ENCODE measurements around the gene SCO2.

The SCO2 gene

DNA sequence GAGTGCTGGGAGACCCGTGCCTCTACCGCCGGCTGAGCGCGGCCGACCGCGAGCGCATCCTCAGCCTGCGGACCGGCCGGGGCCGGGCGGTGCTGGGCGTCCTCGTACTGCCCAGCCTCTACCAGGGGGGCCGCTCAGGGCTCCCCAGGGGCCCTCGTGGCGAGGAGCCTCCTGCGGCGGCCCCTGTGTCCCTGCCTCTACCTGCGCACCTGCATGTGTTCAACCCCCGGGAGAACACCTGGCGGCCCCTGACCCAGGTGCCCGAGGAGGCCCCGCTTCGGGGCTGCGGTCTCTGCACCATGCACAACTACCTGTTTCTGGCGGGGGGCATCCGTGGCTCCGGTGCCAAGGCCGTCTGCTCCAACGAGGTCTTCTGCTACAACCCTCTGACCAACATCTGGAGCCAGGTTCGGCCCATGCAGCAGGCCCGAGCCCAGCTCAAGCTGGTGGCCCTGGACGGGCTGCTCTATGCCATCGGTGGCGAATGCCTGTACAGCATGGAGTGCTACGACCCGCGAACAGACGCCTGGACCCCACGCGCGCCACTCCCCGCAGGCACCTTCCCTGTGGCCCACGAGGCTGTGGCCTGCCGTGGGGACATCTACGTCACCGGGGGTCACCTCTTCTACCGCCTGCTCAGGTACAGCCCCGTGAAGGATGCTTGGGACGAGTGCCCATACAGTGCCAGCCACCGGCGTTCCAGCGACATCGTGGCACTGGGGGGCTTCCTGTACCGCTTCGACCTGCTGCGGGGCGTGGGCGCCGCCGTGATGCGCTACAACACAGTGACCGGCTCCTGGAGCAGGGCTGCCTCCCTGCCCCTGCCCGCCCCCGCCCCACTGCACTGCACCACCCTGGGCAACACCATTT lies 23.8 kb upstream of the SCO2 start:
- TF ChIP-seq TEAD4 (IDR thresholded peaks at IDR 0.05) (no peak), NFIC (IDR thresholded peaks at IDR 0.05) (no peak), TAF1 (IDR thresholded peaks at IDR 0.05; ENCODE audit: low read depth) (no peak), FOXM1 (IDR thresholded peaks at IDR 0.05; ENCODE audit: borderline replicate concordance, low read depth) (no peak), EP300 (IDR thresholded peaks at IDR 0.05; ENCODE audit: borderline replicate concordance) (no peak), ZBTB7A (IDR thresholded peaks at IDR 0.05; ENCODE audit: low read depth) (no peak), RAD21 (IDR thresholded peaks at IDR 0.05; ENCODE audit: low read depth) (no peak), CEBPB (IDR thresholded peaks at IDR 0.05) (no peak), CREB1 (IDR thresholded peaks at IDR 0.05; ENCODE audit: low read depth) (no peak), EGR1 (IDR thresholded peaks at IDR 0.05) (no peak), TCF12 (IDR thresholded peaks at IDR 0.05; ENCODE audit: low read depth) (no peak), YY1 (IDR thresholded peaks at IDR 0.05; ENCODE audit: low read depth) (no peak)
- TF ChIP-seq, protein P1, sequence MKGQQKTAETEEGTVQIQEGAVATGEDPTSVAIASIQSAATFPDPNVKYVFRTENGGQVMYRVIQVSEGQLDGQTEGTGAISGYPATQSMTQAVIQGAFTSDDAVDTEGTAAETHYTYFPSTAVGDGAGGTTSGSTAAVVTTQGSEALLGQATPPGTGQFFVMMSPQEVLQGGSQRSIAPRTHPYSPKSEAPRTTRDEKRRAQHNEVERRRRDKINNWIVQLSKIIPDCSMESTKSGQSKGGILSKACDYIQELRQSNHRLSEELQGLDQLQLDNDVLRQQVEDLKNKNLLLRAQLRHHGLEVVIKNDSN (IDR thresholded peaks at IDR 0.05): no peak
- TF ChIP-seq, protein P2, sequence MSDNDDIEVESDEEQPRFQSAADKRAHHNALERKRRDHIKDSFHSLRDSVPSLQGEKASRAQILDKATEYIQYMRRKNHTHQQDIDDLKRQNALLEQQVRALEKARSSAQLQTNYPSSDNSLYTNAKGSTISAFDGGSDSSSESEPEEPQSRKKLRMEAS (IDR thresholded peaks at IDR 0.05): no peak
- TF ChIP-seq, protein P3, sequence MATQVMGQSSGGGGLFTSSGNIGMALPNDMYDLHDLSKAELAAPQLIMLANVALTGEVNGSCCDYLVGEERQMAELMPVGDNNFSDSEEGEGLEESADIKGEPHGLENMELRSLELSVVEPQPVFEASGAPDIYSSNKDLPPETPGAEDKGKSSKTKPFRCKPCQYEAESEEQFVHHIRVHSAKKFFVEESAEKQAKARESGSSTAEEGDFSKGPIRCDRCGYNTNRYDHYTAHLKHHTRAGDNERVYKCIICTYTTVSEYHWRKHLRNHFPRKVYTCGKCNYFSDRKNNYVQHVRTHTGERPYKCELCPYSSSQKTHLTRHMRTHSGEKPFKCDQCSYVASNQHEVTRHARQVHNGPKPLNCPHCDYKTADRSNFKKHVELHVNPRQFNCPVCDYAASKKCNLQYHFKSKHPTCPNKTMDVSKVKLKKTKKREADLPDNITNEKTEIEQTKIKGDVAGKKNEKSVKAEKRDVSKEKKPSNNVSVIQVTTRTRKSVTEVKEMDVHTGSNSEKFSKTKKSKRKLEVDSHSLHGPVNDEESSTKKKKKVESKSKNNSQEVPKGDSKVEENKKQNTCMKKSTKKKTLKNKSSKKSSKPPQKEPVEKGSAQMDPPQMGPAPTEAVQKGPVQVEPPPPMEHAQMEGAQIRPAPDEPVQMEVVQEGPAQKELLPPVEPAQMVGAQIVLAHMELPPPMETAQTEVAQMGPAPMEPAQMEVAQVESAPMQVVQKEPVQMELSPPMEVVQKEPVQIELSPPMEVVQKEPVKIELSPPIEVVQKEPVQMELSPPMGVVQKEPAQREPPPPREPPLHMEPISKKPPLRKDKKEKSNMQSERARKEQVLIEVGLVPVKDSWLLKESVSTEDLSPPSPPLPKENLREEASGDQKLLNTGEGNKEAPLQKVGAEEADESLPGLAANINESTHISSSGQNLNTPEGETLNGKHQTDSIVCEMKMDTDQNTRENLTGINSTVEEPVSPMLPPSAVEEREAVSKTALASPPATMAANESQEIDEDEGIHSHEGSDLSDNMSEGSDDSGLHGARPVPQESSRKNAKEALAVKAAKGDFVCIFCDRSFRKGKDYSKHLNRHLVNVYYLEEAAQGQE (IDR thresholded peaks at IDR 0.05; ENCODE audit: low read depth): no peak

DNA sequence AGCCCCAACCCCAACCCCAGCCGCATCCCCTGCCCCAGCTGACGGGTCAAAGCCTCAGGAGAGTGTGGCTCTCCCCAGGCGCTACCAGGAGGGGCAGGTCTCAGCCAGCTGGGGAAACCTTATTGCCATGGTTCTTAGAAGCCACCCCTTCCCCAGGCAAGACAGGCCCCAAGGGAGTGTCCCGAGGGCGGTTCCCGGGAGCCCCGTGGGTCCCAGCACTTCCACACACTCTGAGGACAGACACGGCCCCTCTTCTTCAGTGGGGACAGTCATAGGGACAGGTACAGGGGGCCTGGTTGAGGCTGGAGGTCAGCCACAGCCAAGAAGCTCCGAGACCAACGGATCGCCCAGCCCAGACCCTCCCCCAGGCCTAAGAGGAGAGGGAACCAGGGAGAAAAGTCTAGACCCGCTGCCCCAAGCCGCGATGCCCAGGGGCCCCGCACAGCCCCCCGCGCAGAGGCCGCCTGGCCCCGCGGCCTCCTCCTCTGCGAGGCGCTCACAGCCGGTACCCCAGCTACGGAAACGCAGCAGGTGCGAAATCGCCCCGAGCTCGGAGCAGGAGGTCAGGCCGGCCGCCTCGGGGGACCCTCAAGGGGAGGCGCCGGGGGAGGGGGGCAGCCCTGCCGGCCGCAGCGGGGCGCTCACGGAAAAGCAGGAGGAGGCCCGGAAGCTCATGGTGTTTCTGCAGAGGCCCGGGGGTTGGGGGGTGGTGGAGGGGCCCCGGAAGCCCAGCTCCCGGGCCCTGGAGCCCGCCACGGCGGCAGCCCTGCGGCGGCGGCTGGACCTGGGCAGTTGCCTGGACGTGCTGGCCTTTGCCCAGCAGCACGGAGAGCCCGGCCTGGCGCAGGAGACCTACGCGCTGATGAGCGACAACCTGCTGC lies 22.9 kb upstream of the SCO2 start:
- TF ChIP-seq RAD21 (IDR thresholded peaks at IDR 0.05; ENCODE audit: low read depth) (no peak), NFIC (IDR thresholded peaks at IDR 0.05) (no peak), ZBTB7A (IDR thresholded peaks at IDR 0.05; ENCODE audit: low read depth) (no peak)
- TF ChIP-seq, protein P1 (IDR thresholded peaks at IDR 0.05): no peak
- TF ChIP-seq, protein P3 (IDR thresholded peaks at IDR 0.05; ENCODE audit: low read depth): no peak

DNA sequence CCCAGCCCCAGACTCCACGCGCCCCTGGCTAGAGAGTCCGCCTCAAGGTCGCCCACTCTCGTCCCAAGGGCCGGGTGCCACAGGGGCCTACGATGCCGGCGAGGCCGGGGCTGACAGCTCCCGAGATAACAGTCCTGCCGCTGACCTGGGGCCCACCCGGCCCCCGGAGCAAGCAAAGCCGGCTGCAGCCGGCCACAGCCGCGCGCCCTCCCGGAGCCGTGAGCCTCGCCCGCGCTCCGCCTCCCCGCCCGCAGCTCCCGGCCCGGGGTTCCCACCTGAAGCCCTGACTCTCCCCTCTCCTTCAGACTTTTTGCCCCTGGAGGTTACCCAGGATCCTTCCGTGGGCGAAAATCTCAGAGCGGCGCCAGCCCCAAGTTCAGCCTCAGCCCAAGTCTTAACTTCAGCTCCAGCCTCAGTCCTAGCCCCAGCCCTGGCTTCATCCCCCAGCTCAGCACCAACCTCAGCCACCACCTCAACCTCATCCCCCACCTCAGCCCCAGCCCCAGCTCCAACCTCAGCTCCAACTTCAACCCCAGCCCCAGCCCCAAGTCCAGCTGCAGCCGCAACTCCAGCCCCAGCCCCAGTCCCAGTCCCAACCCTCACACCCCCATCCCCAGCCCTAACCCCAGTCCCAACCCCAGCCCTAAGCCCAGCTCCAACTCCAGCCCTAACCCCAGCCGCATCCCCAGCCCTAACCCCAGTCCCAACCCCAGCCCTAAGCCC lies 22.0 kb upstream of the SCO2 start:
- no peak for TF ChIP-seq EP300 (IDR thresholded peaks at IDR 0.05; ENCODE audit: borderline replicate concordance)
- TF ChIP-seq, protein P2 (IDR thresholded peaks at IDR 0.05): no peak
- TF ChIP-seq FOXM1 (IDR thresholded peaks at IDR 0.05; ENCODE audit: borderline replicate concordance, low read depth): no peak
- TF ChIP-seq, protein P3 (IDR thresholded peaks at IDR 0.05; ENCODE audit: low read depth): no peak
- TF ChIP-seq EGR1 (IDR thresholded peaks at IDR 0.05): no peak
- TF ChIP-seq TCF12 (IDR thresholded peaks at IDR 0.05; ENCODE audit: low read depth): no peak
- no peak for TF ChIP-seq TAF1 (IDR thresholded peaks at IDR 0.05; ENCODE audit: low read depth)
- no peak for TF ChIP-seq RAD21 (IDR thresholded peaks at IDR 0.05; ENCODE audit: low read depth)
- TF ChIP-seq ZBTB7A (IDR thresholded peaks at IDR 0.05; ENCODE audit: low read depth): no peak
- no peak for TF ChIP-seq NFIC (IDR thresholded peaks at IDR 0.05)
- TF ChIP-seq CREB1 (IDR thresholded peaks at IDR 0.05; ENCODE audit: low read depth): no peak
- TF ChIP-seq TEAD4 (IDR thresholded peaks at IDR 0.05): no peak
- no peak for TF ChIP-seq CEBPB (IDR thresholded peaks at IDR 0.05)
- no peak for TF ChIP-seq YY1 (IDR thresholded peaks at IDR 0.05; ENCODE audit: low read depth)
- TF ChIP-seq, protein P1 (IDR thresholded peaks at IDR 0.05): no peak

Data from Ishikawa (cell line).